ENCODE data around the gene FEM1B. TPM values are rescaled to one million over a fixed set of nuclear protein-coding genes. Genes with fewer than 3 reads are reported as not detected.

The FEM1B gene
- total and polyA plus RNA-seq, 2 of the 8 experiments (the other 6 are each of a cell fraction or from before 2014, with no cell fraction given) = 36.1 to 83.8 TPM

- TF ChIP-seq CTBP2 (IDR thresholded peaks at IDR 0.05; ENCODE audit: borderline replicate concordance, insufficient read depth, insufficient read length, low read length) (no peak), CREB1 (IDR thresholded peaks at IDR 0.05) (no peak), SIN3A (conservative IDR thresholded peaks at IDR 0.05 in 1 of 2, IDR thresholded peaks at IDR 0.05 in 1 of 2; ENCODE audit: low read depth in 1 of 2, low read length in 2 of 2) (no peak), POLR2AphosphoS5 (IDR thresholded peaks at IDR 0.05; ENCODE audit: low read depth, low read length) (no peak), SP4 (IDR thresholded peaks at IDR 0.05; ENCODE audit: low read length) (no peak), HDAC6 (IDR thresholded peaks at IDR 0.05; ENCODE audit: low read depth, low read length) (no peak)
- TF ChIP-seq, protein P1, sequence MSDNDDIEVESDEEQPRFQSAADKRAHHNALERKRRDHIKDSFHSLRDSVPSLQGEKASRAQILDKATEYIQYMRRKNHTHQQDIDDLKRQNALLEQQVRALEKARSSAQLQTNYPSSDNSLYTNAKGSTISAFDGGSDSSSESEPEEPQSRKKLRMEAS (IDR thresholded peaks at IDR 0.05) = no peak
- H3K4me1 ChIP-seq (replicated peaks in 1 of 4; ENCODE audit: control insufficient read depth in 3 of 4, insufficient read depth in 4 of 4, low read length in 3 of 4) = peaks cover 0 to 16% (median 8%) of the 10 kb centered on the region in 4 experiments; a peak in 5 of 7 replicates
- H4K20me1 ChIP-seq (replicated peaks in 1 of 2; ENCODE audit: control insufficient read depth in 1 of 2, insufficient read depth in 2 of 2, low read length in 2 of 2) = no peaks in the 10 kb centered on the region
- no peak overlapping the region for H2BK20ac ChIP-seq (ENCODE audit: low read length)
- H3K14ac ChIP-seq (ENCODE audit: insufficient read length) = no peak overlapping the region
- H2AFZ ChIP-seq (ENCODE audit: low read length) = 0 out of 2 replicates have a peak overlapping the region, but pooled peaks have one; percentile 67
- H2BK12ac ChIP-seq (ENCODE audit: low read depth, low read length) = 0 out of 2 replicates have a peak overlapping the region, but pooled peaks have one; percentile 50
- H3K56ac ChIP-seq (replicated peaks; ENCODE audit: insufficient read length, low read depth, low read length) = no peak overlapping the region
- no peak overlapping the region for H3K27ac ChIP-seq (ENCODE audit: low read depth, low read length)
- DNase-seq (ENCODE audit: low read depth in 1 of 2, low spot score in 2 of 2) (peak in 1 of 2 experiments; percentile 45), FAIRE-seq (no peak)
- no peaks in the 10 kb centered on the region for H3K79me2 ChIP-seq (ENCODE audit: control insufficient read depth in 1 of 2, insufficient read depth in 2 of 2, low read length in 2 of 2)
- no peaks in the 10 kb centered on the region for H3K79me1 ChIP-seq (ENCODE audit: low read depth, low read length)
- no peak overlapping the region for H3K4me2 ChIP-seq (ENCODE audit: insufficient read depth in 1 of 2, low read depth in 2 of 2, low read length in 2 of 2)
- WGBS, 2 experiments (ENCODE audit: extremely low coverage in 1 of 2, insufficient coverage in 1 of 2, insufficient read length in 1 of 2, insufficient replicate concordance in 2 of 2, low coverage in 1 of 2, low lambda C conversion rate in 2 of 2, missing lambda C conversion rate in 1 of 2) = 82% methylated on average over 7 of the region's 7 CpGs; no CpG with 5 or more reads in 1 of the 2 experiments
- 0 out of 2 replicates have a peak overlapping the region, but pooled peaks have one; percentile 2 for H2BK5ac ChIP-seq (ENCODE audit: low read depth, low read length)
- H3K18ac ChIP-seq (ENCODE audit: extremely low read depth, low read length) = peak overlapping the region; percentile 14; the same call in 1 of the 2 replicates
- no peak overlapping the region for H2AK5ac ChIP-seq (ENCODE audit: low read depth, low read length)
- no peak overlapping the region for H3K4ac ChIP-seq (replicated peaks; ENCODE audit: insufficient read length, low read depth, low read length)
- no peak overlapping the region for H3K4me3 ChIP-seq (ENCODE audit: extremely low read depth in 1 of 4, insufficient read depth in 2 of 4, low read depth in 3 of 4, low read length in 4 of 4)
- no peak overlapping the region for H2BK120ac ChIP-seq (replicated peaks; ENCODE audit: low read depth, low read length)
- H3K27me3 ChIP-seq (replicated peaks in 1 of 4; ENCODE audit: control insufficient read depth in 3 of 4, extremely low read depth in 1 of 4, insufficient read depth in 3 of 4, low read length in 3 of 4) = no peaks in the 10 kb centered on the region
- no peak overlapping the region for H3K9ac ChIP-seq (replicated peaks in 1 of 4; ENCODE audit: extremely low read depth in 1 of 4, low read depth in 3 of 4, low read length in 3 of 4)
- POLR2A ChIA-PET (ENCODE audit: partially characterized antibody) = interaction anchor here (0.8 to 2.6 kb wide), 4 partner anchors 25 to 53 kb away, joined by 3 to 7 read pairs (median 4); partner anchors contain the start of gene FEM1B
- H4K5ac ChIP-seq (ENCODE audit: insufficient read length, low read depth, low read length) = no peak overlapping the region
- no peaks in the 10 kb centered on the region for H3K23me2 ChIP-seq (ENCODE audit: low read depth, low read length)
- H3K23ac ChIP-seq (ENCODE audit: insufficient read length) = no peak overlapping the region
- CTCF ChIA-PET (ENCODE audit: partially characterized antibody) = interaction anchor here (0.6 to 9.0 kb wide), 12 partner anchors 13 to 566 kb away, joined by 3 to 199 read pairs (median 4); no protein-coding TSS in a partner anchor
- no peaks in the 10 kb centered on the region for H3K36me3 ChIP-seq (ENCODE audit: control insufficient read depth in 2 of 4, insufficient read depth in 4 of 4, low read length in 3 of 4)
- peak overlapping the region; percentile 89; the same call in 1 of the 2 replicates for H2BK15ac ChIP-seq (ENCODE audit: low read length)
- no peaks in the 10 kb centered on the region for H3K9me3 ChIP-seq (ENCODE audit: insufficient read depth in 2 of 2, low read depth in 1 of 2, low read length in 1 of 2)
- no peak overlapping the region for H4K91ac ChIP-seq (replicated peaks; ENCODE audit: insufficient read length, low read length)
- no peak overlapping the region for H4K8ac ChIP-seq (ENCODE audit: extremely low read depth, insufficient read depth, low read length)
Observed at GRCh38 chr15:68310178-68310803, 32.7 kb downstream of the FEM1B start.

Data from H1 (cell line).